ENCODE data around the gene DNAJC3.
A peak's percentile ranks its signal among the peaks of the same experiment; 100 is the strongest.
"Not testable (repeated sequence)": the region's sequence is repeated elsewhere in the genome, so short reads cannot be mapped to it uniquely, and the experiment has no call there.

DNAJC3 gene

GRCh38 chr13:95676762-95677563 is at the start of gene DNAJC3:
DNAJC3 (plus strand) TSS chr13:95677139; CDS start chr13:95677256, 117 bp downstream.
- peak; percentile 97 for DNase-seq (ENCODE audit: low read depth)

GRCh38 chr13:95627590-95627989 is 49.3 kb upstream of the DNAJC3 start:
- peak; percentile 63 for DNase-seq (ENCODE audit: low read depth)

GRCh38 chr13:95628488-95628887 is 48.5 kb upstream of the DNAJC3 start:
- DNase-seq (ENCODE audit: low read depth): no peak

- DNase-seq (ENCODE audit: low read depth): no peak
Measured at GRCh38 chr13:95629071-95629470, 47.9 kb upstream of the DNAJC3 start.

GRCh38 chr13:95630593-95630992 is 46.3 kb upstream of the DNAJC3 start:
- DNase-seq (ENCODE audit: low read depth): no peak

- DNase-seq (ENCODE audit: low read depth): no peak
Measured at GRCh38 chr13:95636853-95637252, 40.1 kb upstream of the DNAJC3 start.

- peak; percentile 13 for DNase-seq (ENCODE audit: low read depth)
Measured at GRCh38 chr13:95641291-95642027, 35.5 kb upstream of the DNAJC3 start.

- DNase-seq (ENCODE audit: low read depth): peak; percentile 76
Measured at GRCh38 chr13:95642028-95642621, 34.8 kb upstream of the DNAJC3 start.

GRCh38 chr13:95642999-95643398 is 33.9 kb upstream of the DNAJC3 start:
- DNase-seq (ENCODE audit: low read depth): peak; percentile 26

GRCh38 chr13:95643571-95643935 is 33.4 kb upstream of the DNAJC3 start:
- peak; percentile 62 for DNase-seq (ENCODE audit: low read depth)

GRCh38 chr13:95643936-95644598 is 32.9 kb upstream of the DNAJC3 start:
- DNase-seq (ENCODE audit: low read depth): peak; percentile 64

- peak; percentile 93 for DNase-seq (ENCODE audit: low read depth)
Measured at GRCh38 chr13:95644601-95645052, 32.3 kb upstream of the DNAJC3 start, which contains the start of gene DZIP1. DZIP1 (minus strand) TSS chr13:95644706; CDS start chr13:95642029, 2,677 bp downstream.

- no peak for DNase-seq (ENCODE audit: low read depth)
Measured at GRCh38 chr13:95647321-95647720, 29.6 kb upstream of the DNAJC3 start.

GRCh38 chr13:95650696-95651095 is 26.2 kb upstream of the DNAJC3 start:
- no peak for DNase-seq (ENCODE audit: low read depth)

GRCh38 chr13:95652244-95652764 is 24.6 kb upstream of the DNAJC3 start:
- no peak for DNase-seq (ENCODE audit: low read depth)

GRCh38 chr13:95652821-95653220 is 24.1 kb upstream of the DNAJC3 start:
- no peak for DNase-seq (ENCODE audit: low read depth)

GRCh38 chr13:95656386-95657015 is 20.4 kb upstream of the DNAJC3 start:
- no peak for DNase-seq (ENCODE audit: low read depth)

GRCh38 chr13:95659500-95659899 is 17.4 kb upstream of the DNAJC3 start:
- no peak for DNase-seq (ENCODE audit: low read depth)

GRCh38 chr13:95660981-95661581 is 15.9 kb upstream of the DNAJC3 start:
- DNase-seq (ENCODE audit: low read depth): peak; percentile 80

- DNase-seq (ENCODE audit: low read depth): not testable (repeated sequence)
Measured at GRCh38 chr13:95667235-95667634, 9.7 kb upstream of the DNAJC3 start.

- DNase-seq (ENCODE audit: low read depth): no peak
Measured at GRCh38 chr13:95671597-95671996, 5.3 kb upstream of the DNAJC3 start.
